ENCODE measurements around the gene RERE. TPM values are rescaled to one million over a fixed set of nuclear protein-coding genes. Genes with fewer than 3 reads are reported as not detected.

The RERE gene
- total RNA-seq, 3 donors from 2014 or later: 99.5 to 204 (median 174) TPM

GRCh38 chr1:8429549-8430110 is 387.8 kb downstream of the RERE start:
- Histone ChIP-seq H3K36me3 (ENCODE audit: low read depth) (no peaks in the 10 kb centered on the region), H3K4me1 (ENCODE audit: low read depth) (peaks cover 12% of the 10 kb centered on the region), H3K9me3 (no peaks in the 10 kb centered on the region), H3K4me3 (no peak overlapping the region)
- DNase-seq: no peak
- intact Hi-C loops (cut with DNase I, micrococcal nuclease): no loop called here
- no peak for TF ChIP-seq CTCF (IDR thresholded peaks at IDR 0.05)
- ATAC-seq: no peak

GRCh38 chr1:8428441-8428840 is 389.0 kb downstream of the RERE start:
- ATAC-seq (no peak), DNase-seq (no peak)
- H3K4me1 ChIP-seq (ENCODE audit: low read depth): peaks cover 16% of the 10 kb centered on the region
- H3K36me3 ChIP-seq (ENCODE audit: low read depth): no peaks in the 10 kb centered on the region
- no peaks in the 10 kb centered on the region for H3K9me3 ChIP-seq
- intact Hi-C loops (cut with DNase I, micrococcal nuclease): no loop called here
- no peak for TF ChIP-seq CTCF (IDR thresholded peaks at IDR 0.05)
- no peak overlapping the region for H3K4me3 ChIP-seq

GRCh38 chr1:8427986-8428385 is 389.5 kb downstream of the RERE start:
- Histone ChIP-seq H3K9me3 (no peaks in the 10 kb centered on the region), H3K4me1 (ENCODE audit: low read depth) (peaks cover 16% of the 10 kb centered on the region), H3K4me3 (no peak overlapping the region), H3K36me3 (ENCODE audit: low read depth) (no peaks in the 10 kb centered on the region)
- intact Hi-C loops (cut with DNase I, micrococcal nuclease): no loop called here
- DNase-seq (no peak), ATAC-seq (no peak)
- TF ChIP-seq CTCF (IDR thresholded peaks at IDR 0.05): no peak

GRCh38 chr1:8427493-8427892 is 389.9 kb downstream of the RERE start:
- peaks cover 16% of the 10 kb centered on the region for H3K4me1 ChIP-seq (ENCODE audit: low read depth)
- H3K9me3 ChIP-seq: no peaks in the 10 kb centered on the region
- H3K4me3 ChIP-seq: no peak overlapping the region
- intact Hi-C loops (cut with DNase I, micrococcal nuclease): no loop called here
- TF ChIP-seq CTCF (IDR thresholded peaks at IDR 0.05): no peak
- no peak for DNase-seq
- ATAC-seq: peak; percentile 15
- H3K36me3 ChIP-seq (ENCODE audit: low read depth): no peaks in the 10 kb centered on the region

- Histone ChIP-seq H3K9me3 (no peaks in the 10 kb centered on the region), H3K36me3 (ENCODE audit: low read depth) (no peaks in the 10 kb centered on the region), H3K4me1 (ENCODE audit: low read depth) (peaks cover 16% of the 10 kb centered on the region), H3K4me3 (no peak overlapping the region)
- no peak for ATAC-seq
- DNase-seq: no peak
- intact Hi-C loops (cut with DNase I, micrococcal nuclease): no loop called here
- no peak for TF ChIP-seq CTCF (IDR thresholded peaks at IDR 0.05)
Measured at GRCh38 chr1:8426996-8427395, 390.4 kb downstream of the RERE start.

- no peak for DNase-seq
- Histone ChIP-seq H3K4me1 (ENCODE audit: low read depth) (peaks cover 18% of the 10 kb centered on the region), H3K9me3 (no peaks in the 10 kb centered on the region), H3K4me3 (no peak overlapping the region), H3K36me3 (ENCODE audit: low read depth) (no peaks in the 10 kb centered on the region)
- intact Hi-C loops (cut with DNase I, micrococcal nuclease): no loop called here
- no peak for ATAC-seq
- no peak for TF ChIP-seq CTCF (IDR thresholded peaks at IDR 0.05)
Measured at GRCh38 chr1:8425781-8426161, 391.7 kb downstream of the RERE start.

Data from mucosa of descending colon (tissue), 3 donors.